ENCODE measurements around the gene DNAAF5. TPM values are rescaled to one million over a fixed set of nuclear protein-coding genes. Genes with fewer than 3 reads are reported as not detected.

DNAAF5 gene
- total and polyA plus RNA-seq, 12 donors, result 10.4 to 30.0 (median 24.7) TPM

DNA sequence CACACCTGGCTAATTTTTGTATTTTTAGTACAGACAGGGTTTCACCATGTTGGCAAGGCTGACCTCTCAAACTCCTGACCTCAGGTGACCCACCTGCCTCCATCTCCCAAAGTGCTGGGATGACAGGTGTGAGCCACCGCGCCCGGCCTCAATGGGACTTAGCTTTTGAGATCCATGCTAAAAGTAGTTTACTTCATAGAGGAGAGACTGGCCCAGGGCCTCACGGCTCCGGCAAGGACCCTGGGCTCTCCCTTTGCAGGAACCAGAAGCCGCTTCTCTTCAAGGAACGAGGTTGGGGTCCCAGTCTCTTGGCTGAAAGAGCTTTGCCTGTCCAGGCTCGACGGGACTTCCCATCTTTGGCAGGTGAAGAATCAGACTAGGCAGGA is 30.1 kb upstream of the DNAAF5 start:
- no peaks in the 10 kb centered on the region for H3K27me3 ChIP-seq
- peaks cover 0 to under 1% (median 0%) of the 10 kb centered on the region in 11 donors for H3K9me3 ChIP-seq
- peak in 1 of 8 donors; percentile 4 for ATAC-seq
- peaks cover 5 to 35% (median 19%) of the 10 kb centered on the region in 9 donors for H3K4me1 ChIP-seq
- peak overlapping the region in 4 of 10 donors; percentile 14 to 67 (median 55) for H3K27ac ChIP-seq
- WGBS, 2 donors, result 78 to 90% methylated on average over 9 of the region's 9 CpGs
- TF ChIP-seq, protein P1, sequence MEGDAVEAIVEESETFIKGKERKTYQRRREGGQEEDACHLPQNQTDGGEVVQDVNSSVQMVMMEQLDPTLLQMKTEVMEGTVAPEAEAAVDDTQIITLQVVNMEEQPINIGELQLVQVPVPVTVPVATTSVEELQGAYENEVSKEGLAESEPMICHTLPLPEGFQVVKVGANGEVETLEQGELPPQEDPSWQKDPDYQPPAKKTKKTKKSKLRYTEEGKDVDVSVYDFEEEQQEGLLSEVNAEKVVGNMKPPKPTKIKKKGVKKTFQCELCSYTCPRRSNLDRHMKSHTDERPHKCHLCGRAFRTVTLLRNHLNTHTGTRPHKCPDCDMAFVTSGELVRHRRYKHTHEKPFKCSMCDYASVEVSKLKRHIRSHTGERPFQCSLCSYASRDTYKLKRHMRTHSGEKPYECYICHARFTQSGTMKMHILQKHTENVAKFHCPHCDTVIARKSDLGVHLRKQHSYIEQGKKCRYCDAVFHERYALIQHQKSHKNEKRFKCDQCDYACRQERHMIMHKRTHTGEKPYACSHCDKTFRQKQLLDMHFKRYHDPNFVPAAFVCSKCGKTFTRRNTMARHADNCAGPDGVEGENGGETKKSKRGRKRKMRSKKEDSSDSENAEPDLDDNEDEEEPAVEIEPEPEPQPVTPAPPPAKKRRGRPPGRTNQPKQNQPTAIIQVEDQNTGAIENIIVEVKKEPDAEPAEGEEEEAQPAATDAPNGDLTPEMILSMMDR (IDR thresholded peaks at IDR 0.05), result no peak
- DNase-seq, result no peak
- H3K36me3 ChIP-seq, result no peaks in the 10 kb centered on the region
- intact Hi-C loops (cut with DNase I), result no loop called here
- H3K4me3 ChIP-seq, result no peak overlapping the region

DNA sequence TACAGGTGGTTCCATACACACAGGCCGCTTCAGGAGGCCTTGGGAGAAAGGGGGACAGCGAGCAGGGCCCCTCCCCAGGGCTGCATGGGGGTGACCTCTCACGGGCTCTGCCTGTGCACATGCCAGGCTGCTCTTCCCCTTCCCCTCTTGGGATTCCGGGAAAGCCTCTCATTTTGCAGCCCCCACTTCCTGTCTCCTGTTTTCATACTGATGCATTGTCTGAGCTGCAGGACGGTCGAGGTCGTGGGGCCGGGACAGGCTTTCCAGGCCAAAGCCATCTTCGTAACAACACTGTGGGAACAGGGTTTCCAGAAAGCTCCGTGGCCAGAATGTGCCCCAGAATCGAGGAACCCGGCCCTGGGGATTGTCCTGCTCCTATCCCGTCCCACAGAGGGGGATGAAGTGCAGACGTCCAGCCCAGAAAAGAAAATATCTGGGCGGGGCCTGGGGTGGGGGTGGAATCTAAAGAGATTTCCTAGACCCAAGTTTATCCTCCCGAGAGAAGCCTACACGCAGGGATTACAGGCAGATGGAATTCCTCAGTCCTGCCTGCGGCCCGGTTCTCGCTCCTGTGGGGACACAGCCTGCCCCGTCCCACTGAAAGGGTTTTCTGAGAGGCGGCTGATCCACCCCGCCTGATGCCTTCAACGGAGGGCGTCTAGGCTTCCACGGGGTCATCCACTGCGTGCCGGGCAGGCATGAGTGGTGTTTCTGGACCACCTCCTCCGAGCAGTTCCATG is 29.5 kb upstream of the DNAAF5 start:
- H3K9me3 ChIP-seq, result no peaks in the 10 kb centered on the region
- intact Hi-C loops (cut with DNase I), result no loop called here
- 58 to 62% methylated on average over 29 of the region's 29 CpGs for WGBS, 2 donors
- no peaks in the 10 kb centered on the region for H3K27me3 ChIP-seq
- ATAC-seq (peak; percentile 22 to 58 (median 42)), DNase-seq (peak in 1 of 2 donors; percentile 25)
- TF ChIP-seq, protein P1 (IDR thresholded peaks at IDR 0.05), result no peak
- peaks cover 5 to 35% (median 19%) of the 10 kb centered on the region in 9 donors for H3K4me1 ChIP-seq
- H3K27ac ChIP-seq, result peak overlapping the region in 8 of 10 donors; percentile 5 to 69 (median 40)
- H3K4me3 ChIP-seq, result no peak overlapping the region
- H3K36me3 ChIP-seq, result no peaks in the 10 kb centered on the region

DNA sequence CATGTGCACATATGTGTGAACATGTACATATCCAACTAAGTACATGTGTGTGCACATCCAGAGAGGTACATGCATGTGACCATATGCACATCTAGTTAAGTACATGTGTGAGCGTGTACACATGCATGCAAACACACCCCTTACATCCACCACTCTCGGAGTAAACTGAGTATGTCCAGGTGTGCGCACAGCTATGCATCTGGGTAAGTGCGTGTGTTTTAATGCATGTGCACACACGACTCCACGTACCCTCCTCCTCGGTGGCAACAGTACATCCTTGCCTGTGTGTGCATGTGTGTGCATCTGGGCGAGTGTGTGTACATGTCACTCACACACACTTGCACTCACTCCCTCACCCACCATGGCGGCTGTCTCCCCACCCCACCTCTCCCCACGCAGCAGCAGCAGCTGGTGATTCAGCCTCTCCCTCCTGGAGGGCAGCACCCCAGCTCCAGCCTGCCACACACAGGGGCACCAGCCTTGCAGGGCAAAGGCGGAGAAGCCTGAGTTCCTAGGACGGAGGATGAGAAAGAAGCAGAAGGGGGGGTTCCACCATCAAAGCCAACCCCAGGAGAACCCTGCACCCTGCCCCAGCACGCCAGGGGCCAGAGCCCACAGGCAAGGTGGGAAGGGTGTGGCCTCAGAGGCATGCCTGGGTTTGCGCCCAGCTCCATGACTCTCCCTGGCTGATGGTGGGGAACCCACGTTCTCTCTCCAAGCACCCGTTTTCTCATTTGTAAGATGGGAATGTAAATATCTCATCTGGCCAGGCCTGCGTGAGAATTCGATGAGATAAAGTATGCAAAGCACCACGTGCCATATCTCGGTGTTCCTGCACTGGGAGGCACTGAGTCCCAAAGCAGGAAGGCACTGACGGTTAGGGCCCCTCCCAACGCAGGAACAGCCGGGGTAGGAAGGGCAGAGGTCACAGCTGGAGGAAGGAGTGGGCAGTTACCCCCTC is 27.7 kb upstream of the DNAAF5 start:
- ATAC-seq, result peak; percentile 48 to 84 (median 70)

More for the DNA sequence above, 27.7 kb upstream of the DNAAF5 start:
- Histone ChIP-seq H3K27ac (peak overlapping the region in 4 of 10 donors; percentile 28 to 41 (median 32)), H3K4me1 (peaks cover 5 to 35% (median 19%) of the 10 kb centered on the region in 9 donors), H3K27me3 (no peaks in the 10 kb centered on the region), H3K4me3 (no peak overlapping the region), H3K9me3 (peaks cover 0 to 15% (median 0%) of the 10 kb centered on the region in 11 donors), H3K36me3 (no peaks in the 10 kb centered on the region)
- TF ChIP-seq, protein P1 (IDR thresholded peaks at IDR 0.05), result no peak
- intact Hi-C loops (cut with DNase I), result no loop called here
- peak in 1 of 2 donors; percentile 30 for DNase-seq
- WGBS, 2 donors, result 69 to 70% methylated on average over 23 of the region's 23 CpGs

All from heart right ventricle (tissue), 16 donors.